Tibial nerve (tissue), 4 donors: ENCODE data around the gene PLXDC1.

Source experiments
- CTCF ChIP-seq, 5 experiments: fragments of 200-600 bp in 3 of 5; fragments of 450-650 bp in 2 of 5; sonication (generic) in 3 of 5; IDR thresholded peaks; one replicate each; pipeline ENCODE4 v1.5.1; 2016 to 2019; ENCODE audit warnings: antibody characterized with exemption in 5 of 5, mild to moderate bottlenecking in 3 of 5, moderate library complexity in 2 of 5
- EP300 ChIP-seq, 2 donors: sonication (generic); formaldehyde crosslinking; IDR thresholded peaks; one replicate each; pipeline ENCODE4 v1.6.1; 2017; ENCODE audit warnings: antibody characterized with exemption in 2 of 2, mild to moderate bottlenecking in 1 of 2
- POLR2A ChIP-seq, 2 donors: fragments of 450-650 bp; IDR thresholded peaks; one replicate each; pipeline ENCODE4 v1.6.1; 2017; ENCODE audit warnings: antibody characterized with exemption in 2 of 2, mild to moderate bottlenecking in 2 of 2, moderate library complexity in 2 of 2

DNA sequence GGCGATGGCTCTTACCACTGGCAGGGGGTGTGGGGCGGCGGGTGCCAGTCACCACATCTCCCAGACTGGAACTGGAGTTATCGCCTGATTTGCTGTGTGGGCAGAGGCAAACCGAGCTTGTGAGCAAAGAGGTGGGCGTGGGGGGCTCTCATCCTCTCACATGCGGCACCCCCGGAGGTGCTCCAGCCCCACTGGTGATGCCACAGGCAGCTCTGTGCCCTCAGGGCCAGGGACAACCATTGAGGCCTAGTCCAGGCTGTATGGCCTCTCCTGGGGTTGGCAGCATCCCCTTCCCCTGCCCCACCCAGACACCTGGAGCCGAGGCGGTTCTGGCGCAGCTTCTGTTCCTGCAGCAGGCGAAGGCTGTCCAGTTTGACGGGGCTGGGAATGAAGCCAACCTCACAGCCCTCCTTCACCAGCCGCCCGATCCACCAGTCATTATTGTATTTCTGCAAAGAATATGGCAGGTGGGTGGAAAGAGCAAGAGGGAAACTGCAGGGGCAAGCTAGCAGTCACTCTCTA lies 35.1 kb upstream of the PLXDC1 start:
- TF ChIP-seq CTCF (IDR thresholded peaks at IDR 0.05) (no peak), EP300 (IDR thresholded peaks at IDR 0.05) (no peak), POLR2A (IDR thresholded peaks at IDR 0.05) (no peak)
